Adrenal gland (tissue), 5 donors: Measurements from ENCODE around the gene COL20A1.

Source experiments
- POLR2A ChIP-seq, 2 donors: fragments of 450-650 bp; IDR thresholded peaks; one replicate each; pipeline ENCODE4 v1.6.1; 2017; ENCODE audit warnings: antibody characterized with exemption in 2 of 2, mild to moderate bottlenecking in 2 of 2, moderate library complexity in 1 of 2
- TF ChIP-seq, protein P1 (sequence below), 6 experiments: fragments of 450-650 bp in 4 of 6; fragments of 200-600 bp in 2 of 6; sonication (generic) in 1 of 6; IDR thresholded peaks; 1 replicate in 5 of 6; 2 replicates in 1 of 6; pipeline versions ENCODE4 v1.5.1 to v1.8.0; 2016 to 2021; ENCODE audit warnings: antibody characterized with exemption in 6 of 6, mild to moderate bottlenecking in 2 of 6, moderate library complexity in 1 of 6
- donor health status: DM: no; HTN: no; CAD: no.

DNA sequence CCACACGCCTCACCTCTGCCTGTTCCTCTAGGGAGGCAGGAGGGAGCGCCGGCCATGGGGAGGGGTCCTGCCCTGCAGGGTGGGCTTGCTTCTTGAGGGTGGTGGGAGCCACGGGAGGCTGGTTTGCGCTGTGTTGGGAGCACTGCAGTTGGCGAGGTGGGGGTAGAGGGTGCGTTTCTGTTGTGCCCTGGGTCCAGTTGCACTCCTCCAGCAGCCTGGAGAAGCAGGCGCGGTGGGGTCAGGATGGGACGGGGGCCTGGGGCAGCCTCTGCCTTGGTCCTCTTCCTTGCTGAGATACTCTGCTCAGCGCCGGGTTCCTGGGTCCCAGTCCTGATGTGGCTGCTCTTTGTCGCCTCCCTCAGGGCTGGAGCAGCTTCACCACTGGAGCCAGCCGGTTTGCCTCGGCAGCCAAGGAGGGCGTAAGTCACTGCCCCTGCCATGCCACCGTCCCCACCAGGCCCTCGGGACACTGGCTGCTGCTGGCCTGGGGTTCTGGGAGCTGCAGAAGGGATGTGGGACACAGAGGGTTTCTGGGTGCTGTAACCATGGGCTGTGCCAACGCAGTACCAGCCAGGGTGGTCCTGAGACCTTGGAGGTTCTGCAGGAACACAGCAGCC, 11.9 kb upstream of the COL20A1 start:
- TF ChIP-seq, protein P1, sequence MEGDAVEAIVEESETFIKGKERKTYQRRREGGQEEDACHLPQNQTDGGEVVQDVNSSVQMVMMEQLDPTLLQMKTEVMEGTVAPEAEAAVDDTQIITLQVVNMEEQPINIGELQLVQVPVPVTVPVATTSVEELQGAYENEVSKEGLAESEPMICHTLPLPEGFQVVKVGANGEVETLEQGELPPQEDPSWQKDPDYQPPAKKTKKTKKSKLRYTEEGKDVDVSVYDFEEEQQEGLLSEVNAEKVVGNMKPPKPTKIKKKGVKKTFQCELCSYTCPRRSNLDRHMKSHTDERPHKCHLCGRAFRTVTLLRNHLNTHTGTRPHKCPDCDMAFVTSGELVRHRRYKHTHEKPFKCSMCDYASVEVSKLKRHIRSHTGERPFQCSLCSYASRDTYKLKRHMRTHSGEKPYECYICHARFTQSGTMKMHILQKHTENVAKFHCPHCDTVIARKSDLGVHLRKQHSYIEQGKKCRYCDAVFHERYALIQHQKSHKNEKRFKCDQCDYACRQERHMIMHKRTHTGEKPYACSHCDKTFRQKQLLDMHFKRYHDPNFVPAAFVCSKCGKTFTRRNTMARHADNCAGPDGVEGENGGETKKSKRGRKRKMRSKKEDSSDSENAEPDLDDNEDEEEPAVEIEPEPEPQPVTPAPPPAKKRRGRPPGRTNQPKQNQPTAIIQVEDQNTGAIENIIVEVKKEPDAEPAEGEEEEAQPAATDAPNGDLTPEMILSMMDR (IDR thresholded peaks at IDR 0.05): no peak
- TF ChIP-seq POLR2A (IDR thresholded peaks at IDR 0.05): no peak
